Adrenal gland (tissue), 12 donors: Measurements from ENCODE around the gene TENM4. TPM values are rescaled to one million over a fixed set of nuclear protein-coding genes. Genes with fewer than 3 reads are reported as not detected.

Experiments
- DNase-seq, 7 donors: peaks; one replicate each; pipeline ENCODE4 v3.0.0-alpha.2; 2019 to 2020
- H3K27ac ChIP-seq, 5 donors: fragments of 200-600 bp; sonication (generic) in 4 of 5; 1 replicate in 3 of 5; 2 replicates in 2 of 5; pipeline versions ENCODE4 v1.5.1 to v1.8.0; 2016 to 2020; ENCODE audit warnings: mild to moderate bottlenecking in 1 of 5
- H3K27me3 ChIP-seq: fragments of 200-600 bp; 2 replicates; pipeline ENCODE4 v1.8.0; 2021
- H3K36me3 ChIP-seq, 2 donors: fragments of 200-600 bp; replicated peaks in 1 of 2; 1 replicate in 1 of 2; 2 replicates in 1 of 2; pipeline versions ENCODE4 v1.5.1 to v1.8.0; 2018 to 2022
- H3K4me1 ChIP-seq, 2 donors: fragments of 200-600 bp; replicated peaks in 1 of 2; 1 replicate in 1 of 2; 2 replicates in 1 of 2; pipeline versions ENCODE4 v1.5.1 to v1.8.0; 2018 to 2021
- H3K4me3 ChIP-seq, 4 donors: fragments of 200-600 bp; sonication (generic) in 3 of 4; one replicate each; pipeline ENCODE4 v1.5.1; 2016 to 2018
- H3K9me3 ChIP-seq, 3 donors: fragments of 200-600 bp; sonication (generic) in 1 of 3; replicated peaks in 1 of 3; 1 replicate in 2 of 3; 2 replicates in 1 of 3; pipeline versions ENCODE4 v1.5.1 to v1.8.0; 2016 to 2021
- CTCF ChIP-seq, 6 experiments: fragments of 450-650 bp in 4 of 6; fragments of 200-600 bp in 2 of 6; sonication (generic) in 1 of 6; IDR thresholded peaks; 1 replicate in 5 of 6; 2 replicates in 1 of 6; pipeline versions ENCODE4 v1.5.1 to v1.8.0; 2016 to 2021; ENCODE audit warnings: antibody characterized with exemption in 6 of 6, mild to moderate bottlenecking in 2 of 6, moderate library complexity in 1 of 6
- POLR2A ChIP-seq, 2 donors: fragments of 450-650 bp; IDR thresholded peaks; one replicate each; pipeline ENCODE4 v1.6.1; 2017; ENCODE audit warnings: antibody characterized with exemption in 2 of 2, mild to moderate bottlenecking in 2 of 2, moderate library complexity in 1 of 2
- WGBS, 4 donors: extraction: QIAGEN DNeasy Blood & Tissue Kit in 2 of 4; methylation state at CpG; one replicate each; pipeline versions ENCODE4 v1.1.5 to v1.1.7; 2013 to 2017; 5-methylcytosine and 5-hydroxymethylcytosine counted together
- intact Hi-C, 2 donors: fragments of 100-400 bp; cut with DNase I; formaldehyde crosslinking; loops; one replicate each; pipeline versions ENCODE4 v1.14.1 to v1.15.0; 2022 to 2023
- polyA plus RNA-seq, 3 donors: library from polyadenylated mRNA; stranded (reverse); fragments of 200-250 nt in 2 of 3; fragments of 350-450 nt in 1 of 3; fragmentation: Illumina TruSeq in 1 of 3; extraction: RNeasy Lipid Tissue Mini Kit (QIAGEN cat#74804) in 1 of 3; gene quantifications; one replicate each; pipeline ENCODE4 v1.2.3, GENCODE V29; 2013 to 2014
- total RNA-seq, 9 donors: library from RNA; depleted of rRNA in 4 of 9; stranded (reverse); fragments of >200 nt in 4 of 9; fragments of 120-200 nt in 1 of 9; fragmentation: NEBNext Ultra II Directional in 1 of 9; extraction: Animal tissue kit (Norgen Biotek cat#: 25700) in 1 of 9; gene quantifications; one replicate each; pipeline versions ENCODE4 v1.1.0 to v1.2.4, GENCODE V29; 2013 to 2023
- donor health status: healthy with polysubstance abuse.
- donor health status: Bipolar disorder and iron deficiency.
- donor health status: DM: yes; HTN: yes; CAD: no.
- donor health status: DM: no; HTN: no; CAD: no.
- donor health status: DM: no; HTN: no; CAD: no.
- donor health status: DM: yes; HTN: yes; CAD: no.

The TENM4 gene
- total and polyA plus RNA-seq, 12 donors, result 0.74 to 24.9 (median 6.7) TPM

GRCh38 chr11:79273781-79274180 lies 167.0 kb downstream of the TENM4 start:
- Histone ChIP-seq H3K9me3 (no peaks in the 10 kb centered on the region), H3K4me3 (no peak overlapping the region), H3K27me3 (no peaks in the 10 kb centered on the region), H3K27ac (no peak overlapping the region), H3K4me1 (no peaks in the 10 kb centered on the region), H3K36me3 (no peaks in the 10 kb centered on the region)
- 71 to 86% (median 80%) methylated on average over 3 of the region's 3 CpGs for WGBS, 4 donors
- TF ChIP-seq POLR2A (IDR thresholded peaks at IDR 0.05), result no peak
- TF ChIP-seq CTCF (IDR thresholded peaks at IDR 0.05), result no peak
- DNase-seq, result no peak
- intact Hi-C loops, result no loop called here

GRCh38 chr11:79269611-79270307 lies 171.1 kb downstream of the TENM4 start:
- WGBS, 4 donors, result 80 to 87% (median 84%) methylated on average over 6 of the region's 6 CpGs
- TF ChIP-seq POLR2A (IDR thresholded peaks at IDR 0.05) (no peak), CTCF (IDR thresholded peaks at IDR 0.05) (no peak)
- intact Hi-C loops, result no loop called here
- H3K36me3 ChIP-seq, result no peaks in the 10 kb centered on the region
- DNase-seq, result no peak
- H3K9me3 ChIP-seq, result no peaks in the 10 kb centered on the region
- no peaks in the 10 kb centered on the region for H3K4me1 ChIP-seq
- no peak overlapping the region for H3K27ac ChIP-seq
- no peaks in the 10 kb centered on the region for H3K27me3 ChIP-seq
- H3K4me3 ChIP-seq, result no peak overlapping the region

GRCh38 chr11:79266396-79266795 lies 174.4 kb downstream of the TENM4 start:
- TF ChIP-seq CTCF (IDR thresholded peaks at IDR 0.05) (no peak), POLR2A (IDR thresholded peaks at IDR 0.05) (no peak)
- no peak for DNase-seq
- no peaks in the 10 kb centered on the region for H3K36me3 ChIP-seq
- no peaks in the 10 kb centered on the region for H3K4me1 ChIP-seq
- no peak overlapping the region for H3K4me3 ChIP-seq
- 88 to 100% (median 91%) methylated on average over 1 of the region's 1 CpG for WGBS, 4 donors
- H3K27me3 ChIP-seq, result no peaks in the 10 kb centered on the region
- no peak overlapping the region for H3K27ac ChIP-seq
- intact Hi-C loops, result no loop called here
- H3K9me3 ChIP-seq, result no peaks in the 10 kb centered on the region

GRCh38 chr11:79265756-79266322 lies 175.0 kb downstream of the TENM4 start:
- no peak overlapping the region for H3K4me3 ChIP-seq
- no peaks in the 10 kb centered on the region for H3K9me3 ChIP-seq
- no peaks in the 10 kb centered on the region for H3K27me3 ChIP-seq
- intact Hi-C loops, result no loop called here
- 69 to 86% (median 77%) methylated on average over 3 to 4 of the region's 4 CpGs for WGBS, 4 donors
- H3K27ac ChIP-seq, result no peak overlapping the region
- no peaks in the 10 kb centered on the region for H3K36me3 ChIP-seq
- TF ChIP-seq CTCF (IDR thresholded peaks at IDR 0.05), result no peak
- no peak for TF ChIP-seq POLR2A (IDR thresholded peaks at IDR 0.05)
- DNase-seq, result no peak
- no peaks in the 10 kb centered on the region for H3K4me1 ChIP-seq
